GM06990 (cell line): ENCODE results near the gene UGGT2.

Experiments
- DNase-seq: peaks from one replicate; pipeline ENCODE4 v3.0.0-alpha.2; 2011; ENCODE audit not compliant: insufficient read length; ENCODE audit errors: extremely low read depth
- H3K27me3 ChIP-seq: replicated peaks from 2 replicates; pipeline ENCODE4 v1.6.0; 2011; ENCODE audit warnings: low read length; ENCODE audit not compliant: control insufficient read depth, insufficient read depth
- H3K36me3 ChIP-seq: 2 replicates; pipeline ENCODE4 v1.5.1; 2011; ENCODE audit warnings: low read length; ENCODE audit not compliant: control insufficient read depth, insufficient read depth
- H3K4me3 ChIP-seq: replicated peaks from 2 replicates; pipeline ENCODE4 v1.5.1; 2011; ENCODE audit warnings: low read depth, mild to moderate bottlenecking, control low read depth, low read length
- CTCF ChIP-seq: IDR thresholded peaks from 2 replicates; pipeline ENCODE4 v1.5.1; 2011; ENCODE audit warnings: low read length, control low read depth, mild to moderate bottlenecking, inconsistent platforms; ENCODE audit not compliant: insufficient read depth, poor library complexity, severe bottlenecking

The UGGT2 gene

GRCh38 chr13:95914991-95915501, 138.2 kb downstream of the UGGT2 start:
- peaks cover 3% of the 10 kb centered on the region; the same call in 1 of the 2 replicates for H3K36me3 ChIP-seq
- no peak for DNase-seq
- H3K27me3 ChIP-seq, result no peaks in the 10 kb centered on the region
- H3K4me3 ChIP-seq, result no peak overlapping the region
- no peak for TF ChIP-seq CTCF

- H3K4me3 ChIP-seq, result no peak overlapping the region
- DNase-seq, result no peak
- H3K27me3 ChIP-seq, result no peaks in the 10 kb centered on the region
- H3K36me3 ChIP-seq, result peaks cover 5% of the 10 kb centered on the region
- no peak for TF ChIP-seq CTCF
Observed at GRCh38 chr13:95906999-95907398, 146.2 kb downstream of the UGGT2 start.

GRCh38 chr13:95903569-95903968, 149.6 kb downstream of the UGGT2 start:
- Histone ChIP-seq H3K27me3 (no peaks in the 10 kb centered on the region), H3K36me3 (peaks cover 5% of the 10 kb centered on the region), H3K4me3 (no peak overlapping the region)
- TF ChIP-seq CTCF, result no peak
- DNase-seq, result no peak

- no peak for TF ChIP-seq CTCF
- no peak for DNase-seq
- peaks cover 5% of the 10 kb centered on the region for H3K36me3 ChIP-seq
- H3K4me3 ChIP-seq, result no peak overlapping the region
- H3K27me3 ChIP-seq, result no peaks in the 10 kb centered on the region
Observed at GRCh38 chr13:95902741-95903140, 150.5 kb downstream of the UGGT2 start.

GRCh38 chr13:95898256-95898655, 154.9 kb downstream of the UGGT2 start:
- H3K27me3 ChIP-seq, result no peaks in the 10 kb centered on the region
- DNase-seq, result no peak
- no peak overlapping the region for H3K4me3 ChIP-seq
- no peak for TF ChIP-seq CTCF
- peaks cover 2% of the 10 kb centered on the region; the same call in 1 of the 2 replicates for H3K36me3 ChIP-seq

GRCh38 chr13:95896301-95896700, 156.9 kb downstream of the UGGT2 start:
- Histone ChIP-seq H3K36me3 (peaks cover 2% of the 10 kb centered on the region; the same call in 1 of the 2 replicates), H3K27me3 (no peaks in the 10 kb centered on the region), H3K4me3 (no peak overlapping the region)
- DNase-seq, result no peak
- TF ChIP-seq CTCF, result no peak
